Muscle of leg (tissue), 11 donors: ENCODE data around the gene PCGF1. TPM values are rescaled to one million over a fixed set of nuclear protein-coding genes. Genes with fewer than 3 reads are reported as not detected.
"Not testable (repeated sequence)": the region's sequence is repeated elsewhere in the genome, so short reads cannot be mapped to it uniquely, and the experiment has no call there.

Source experiments
- DNase-seq: peaks from one replicate; pipeline ENCODE4 v3.0.0; 2013
- H3K27ac ChIP-seq: one replicate; pipeline ENCODE4 v1.5.1; 2013; ENCODE audit warnings: mild to moderate bottlenecking, low read length, control low read depth
- H3K27me3 ChIP-seq: one replicate; pipeline ENCODE4 v1.6.1; 2013; ENCODE audit warnings: low read length; ENCODE audit not compliant: control insufficient read depth, insufficient read depth
- H3K36me3 ChIP-seq: one replicate; pipeline ENCODE4 v1.6.1; 2013; ENCODE audit warnings: low read length; ENCODE audit not compliant: control insufficient read depth, insufficient read depth
- H3K4me1 ChIP-seq: one replicate; pipeline ENCODE4 v1.6.1; 2013; ENCODE audit warnings: low read length; ENCODE audit not compliant: control insufficient read depth, insufficient read depth
- H3K4me3 ChIP-seq: one replicate; pipeline ENCODE4 v1.5.1; 2013; ENCODE audit warnings: low read length, control low read depth
- H3K9me3 ChIP-seq: replicated peaks from 2 replicates; pipeline ENCODE4 v1.6.1; 2013; ENCODE audit warnings: low read depth, low read length; ENCODE audit not compliant: control insufficient read depth
- WGBS: methylation state at CpG from one replicate; pipeline ENCODE4 v1.1.5; 2013; ENCODE audit warnings: missing lambda C conversion rate; ENCODE audit not compliant: insufficient coverage; 5-methylcytosine and 5-hydroxymethylcytosine counted together
- polyA plus RNA-seq, 8 donors: library from polyadenylated mRNA; unstranded; fragments of 120-200 nt; gene quantifications; one replicate each; pipeline versions ENCODE4 v1.2.1 to v1.2.3, GENCODE V29; 2013; ENCODE audit warnings: inconsistent platforms in 1 of 8, low replicate concordance in 1 of 8; ENCODE audit not compliant: insufficient read length in 8 of 8, insufficient read depth in 1 of 8
- total RNA-seq: library from RNA; stranded (reverse); fragments of 120-200 nt; gene quantifications from one replicate; pipeline ENCODE4 v1.2.4, GENCODE V29; 2013

PCGF1 gene
- total and polyA plus RNA-seq, 9 donors: 11.4 to 16.3 (median 12.5) TPM

DNA sequence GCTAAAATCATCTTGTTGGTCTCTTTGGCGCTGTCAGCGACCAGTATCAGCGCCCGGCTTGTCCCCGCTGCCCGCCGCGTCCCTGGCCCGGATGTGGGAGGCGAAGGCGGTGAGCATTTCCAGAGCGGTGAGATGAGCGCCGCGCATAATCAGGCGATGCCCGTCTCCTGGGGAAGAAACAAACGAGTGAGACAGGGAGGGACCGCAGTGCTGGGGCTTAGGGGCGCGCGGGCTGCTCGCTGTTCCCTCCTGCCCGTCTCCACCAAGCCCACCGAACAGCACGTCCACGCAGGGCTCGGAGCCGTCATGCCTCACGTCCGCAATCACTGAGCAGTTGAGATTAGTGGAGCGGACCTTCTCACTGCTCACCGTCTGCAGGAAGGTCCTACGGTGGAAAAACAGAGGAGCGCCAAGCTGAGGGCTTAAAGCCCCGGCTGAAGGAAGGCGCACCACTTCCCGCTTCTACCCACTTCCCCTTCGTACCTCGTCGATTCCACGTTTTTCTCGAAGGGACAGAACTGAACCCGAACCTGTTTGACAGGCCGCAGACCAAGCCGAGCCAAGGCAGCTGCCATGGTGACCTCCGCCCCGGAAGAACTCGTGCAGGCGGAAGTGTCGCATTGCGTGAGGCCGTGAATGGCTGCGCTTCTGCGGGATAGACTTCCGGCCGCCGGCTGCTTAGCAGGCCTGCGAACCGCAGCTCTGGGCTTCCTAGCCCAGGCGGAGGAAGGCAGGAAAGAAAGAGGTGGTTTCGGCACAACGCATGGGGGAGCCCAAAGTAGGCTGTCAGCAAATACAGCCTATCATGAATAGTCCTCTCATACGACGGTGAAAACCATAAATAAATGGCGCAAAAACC is 35.2 kb downstream of the PCGF1 start, which contains the start of gene MRPL53:
MRPL53 (minus strand) TSS at position 595 of the 859 bp plus-strand sequence; CDS start at position 575, 20 bp downstream.
- 0% methylated on average over 62 of the region's 66 CpGs for WGBS
- H3K4me3 ChIP-seq: peak within 1 kb of the TSS; percentile 51
- no peaks in the 10 kb centered on the region for H3K27me3 ChIP-seq
- peaks cover 29% of the 10 kb centered on the region for H3K36me3 ChIP-seq
- no peaks in the 10 kb centered on the region for H3K9me3 ChIP-seq
- peak within 1 kb of the TSS; percentile 86 for H3K27ac ChIP-seq
- DNase-seq: peak; percentile 98
- peaks cover 11% of the 10 kb centered on the region for H3K4me1 ChIP-seq

DNA sequence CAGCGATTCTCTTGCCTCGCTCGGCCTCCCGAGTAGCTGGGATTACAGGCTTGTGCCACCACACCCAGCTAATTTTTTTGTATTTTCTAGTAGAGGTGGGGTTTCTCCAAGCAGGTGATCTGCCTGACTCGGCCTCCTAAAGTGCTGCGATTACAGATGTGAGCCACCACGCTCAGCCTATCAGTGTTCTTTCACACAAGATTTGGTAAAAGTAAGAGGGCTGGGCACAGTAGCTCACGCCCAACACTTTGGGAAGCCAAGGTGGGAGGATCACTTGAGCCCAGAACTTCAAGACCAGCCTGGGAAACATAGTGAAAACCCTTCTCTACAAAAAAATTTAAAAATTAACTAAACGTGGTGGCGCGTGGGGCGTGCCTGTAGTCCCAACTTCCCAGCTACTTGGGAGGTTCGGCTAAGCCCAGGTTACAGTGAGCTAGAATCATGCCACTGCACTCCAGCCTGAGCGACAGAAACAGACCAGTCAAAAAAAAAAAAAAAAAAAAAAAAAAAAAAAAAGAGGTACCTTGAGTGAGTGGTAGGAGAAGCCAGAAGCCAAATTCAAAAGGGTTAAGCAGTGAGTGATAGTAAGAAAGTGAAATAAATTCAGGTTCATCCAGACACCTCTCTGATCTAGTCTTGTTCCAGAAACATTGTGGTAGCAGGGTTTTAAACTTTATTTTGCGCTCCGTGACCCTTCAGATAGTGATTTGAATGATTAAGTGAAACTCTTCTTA is 36.0 kb downstream of the PCGF1 start:
- Histone ChIP-seq H3K36me3 (peaks cover 22% of the 10 kb centered on the region), H3K27ac (peak overlapping the region; percentile 86), H3K4me3 (peak overlapping the region; percentile 51), H3K4me1 (peaks cover 11% of the 10 kb centered on the region), H3K9me3 (no peaks in the 10 kb centered on the region), H3K27me3 (no peaks in the 10 kb centered on the region)
- no peak for DNase-seq
- WGBS: 45% methylated on average over 4 of the region's 16 CpGs

DNA sequence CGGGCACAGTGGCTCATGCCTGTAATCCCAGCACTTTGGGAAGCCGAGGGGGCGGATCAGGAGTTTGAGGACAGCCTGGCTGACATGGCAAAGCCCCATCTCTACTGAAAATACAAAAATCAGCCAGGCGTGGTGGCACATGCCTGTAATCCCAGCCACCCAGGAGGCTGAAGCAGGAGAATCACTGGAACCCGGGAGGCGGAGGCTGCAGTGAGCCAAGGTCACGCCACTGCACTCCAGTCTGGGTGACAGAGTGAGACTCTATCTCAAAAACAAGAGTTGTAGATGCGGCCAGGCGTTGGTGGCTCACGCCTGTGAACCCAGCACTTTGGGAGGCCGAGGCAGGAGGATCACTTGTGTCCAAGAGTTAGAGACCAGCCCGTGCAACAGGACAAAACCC is 36.8 kb downstream of the PCGF1 start:
- not testable (repeated sequence) for H3K9me3 ChIP-seq, H3K27ac ChIP-seq, H3K4me3 ChIP-seq, H3K27me3 ChIP-seq, DNase-seq
- H3K4me1 ChIP-seq: peaks cover 11% of the 10 kb centered on the region
- H3K36me3 ChIP-seq: peaks cover 17% of the 10 kb centered on the region
- 95% methylated on average over 4 of the region's 12 CpGs for WGBS

DNA sequence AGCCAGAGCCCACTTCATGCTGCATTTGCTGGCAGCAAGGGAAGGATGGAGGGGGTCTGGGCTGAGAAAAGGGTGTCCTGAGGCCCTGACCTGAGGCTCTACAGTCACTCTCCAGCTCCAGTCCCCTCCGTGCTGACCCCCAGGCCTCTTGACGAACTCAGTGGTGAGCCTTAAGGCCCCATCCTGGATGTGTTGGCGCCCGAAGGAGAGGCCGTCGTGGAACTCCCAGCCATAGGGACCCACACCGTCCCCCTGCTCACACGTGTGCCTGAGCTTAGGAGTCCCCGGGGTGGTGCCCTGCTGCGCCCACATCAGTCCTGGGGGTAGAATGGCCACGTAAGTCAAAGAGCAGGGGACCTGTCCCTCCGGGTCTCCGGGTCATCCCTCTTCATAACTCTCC is 43.1 kb downstream of the PCGF1 start:
- under 1% methylated on average over 11 of the region's 13 CpGs for WGBS
- Histone ChIP-seq H3K27ac (peak overlapping the region; percentile 7), H3K27me3 (no peaks in the 10 kb centered on the region), H3K4me3 (peak overlapping the region; percentile 90), H3K36me3 (peaks cover 26% of the 10 kb centered on the region), H3K4me1 (peaks cover 13% of the 10 kb centered on the region), H3K9me3 (no peaks in the 10 kb centered on the region)
- DNase-seq: peak; percentile 19

DNA sequence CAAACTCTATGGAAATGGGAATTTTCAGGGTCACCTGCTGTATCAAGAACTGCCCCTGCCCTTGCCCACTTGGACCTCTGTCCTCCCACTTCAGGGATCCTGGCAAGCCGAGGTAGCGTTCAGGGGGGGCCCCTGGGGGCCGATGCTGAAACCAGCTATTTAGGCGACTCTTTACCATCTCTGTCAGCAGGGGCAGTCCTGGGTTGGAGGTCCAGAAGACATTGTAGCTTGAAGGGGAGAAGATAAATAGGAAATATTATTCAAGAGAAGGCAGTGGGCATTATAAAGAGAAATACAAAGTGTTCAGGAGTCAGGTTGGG is 44.7 kb downstream of the PCGF1 start:
- 80% methylated on average over 1 of the region's 4 CpGs for WGBS
- no peaks in the 10 kb centered on the region for H3K9me3 ChIP-seq

DNA sequence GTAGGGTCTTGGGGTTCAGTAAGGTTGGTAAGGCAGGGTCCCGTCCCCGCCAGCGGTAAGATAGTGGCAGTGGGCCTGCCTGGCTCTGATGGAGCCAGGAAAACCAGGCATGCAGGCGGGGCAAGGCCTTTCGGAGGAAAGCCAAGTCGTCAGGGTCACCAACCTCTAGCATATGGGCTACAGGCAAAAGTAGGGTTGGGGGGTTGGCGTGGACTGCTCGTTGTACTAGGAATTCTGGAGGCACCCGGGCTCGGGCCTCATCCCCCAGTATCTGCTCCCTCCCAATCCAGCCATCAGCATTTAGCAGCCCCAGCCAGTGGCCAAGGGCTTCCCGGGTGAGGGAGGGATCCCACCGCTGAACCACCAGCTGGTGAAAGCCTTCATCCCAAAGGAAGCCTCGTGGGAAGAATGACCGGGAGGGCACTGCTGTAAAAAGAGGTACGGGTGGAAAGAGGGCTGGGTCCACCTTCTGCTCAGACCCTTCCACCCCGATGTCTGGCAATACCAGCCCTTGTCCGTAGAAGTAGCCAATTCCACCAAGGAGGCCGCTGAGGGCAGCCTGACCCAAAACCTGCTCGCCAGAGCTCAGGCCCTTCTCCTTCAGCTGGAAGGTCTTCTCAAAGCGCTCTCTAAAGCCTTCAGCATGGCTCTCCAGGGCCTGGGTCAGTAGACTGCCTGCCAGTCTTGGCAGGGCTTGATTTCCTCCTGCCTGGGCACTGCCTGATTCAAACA is 45.3 kb downstream of the PCGF1 start:
- Histone ChIP-seq H3K36me3 (peaks cover 26% of the 10 kb centered on the region), H3K9me3 (no peaks in the 10 kb centered on the region), H3K4me3 (no peak overlapping the region), H3K4me1 (peaks cover 19% of the 10 kb centered on the region), H3K27ac (no peak overlapping the region), H3K27me3 (no peaks in the 10 kb centered on the region)
- DNase-seq: no peak
- 93% methylated on average over 12 of the region's 20 CpGs for WGBS

More for the DNA sequence above, 44.7 kb downstream of the PCGF1 start:
- Histone ChIP-seq H3K4me1 (peaks cover 19% of the 10 kb centered on the region), H3K27ac (no peak overlapping the region), H3K4me3 (no peak overlapping the region), H3K27me3 (no peaks in the 10 kb centered on the region), H3K36me3 (peaks cover 26% of the 10 kb centered on the region)
- DNase-seq: no peak

DNA sequence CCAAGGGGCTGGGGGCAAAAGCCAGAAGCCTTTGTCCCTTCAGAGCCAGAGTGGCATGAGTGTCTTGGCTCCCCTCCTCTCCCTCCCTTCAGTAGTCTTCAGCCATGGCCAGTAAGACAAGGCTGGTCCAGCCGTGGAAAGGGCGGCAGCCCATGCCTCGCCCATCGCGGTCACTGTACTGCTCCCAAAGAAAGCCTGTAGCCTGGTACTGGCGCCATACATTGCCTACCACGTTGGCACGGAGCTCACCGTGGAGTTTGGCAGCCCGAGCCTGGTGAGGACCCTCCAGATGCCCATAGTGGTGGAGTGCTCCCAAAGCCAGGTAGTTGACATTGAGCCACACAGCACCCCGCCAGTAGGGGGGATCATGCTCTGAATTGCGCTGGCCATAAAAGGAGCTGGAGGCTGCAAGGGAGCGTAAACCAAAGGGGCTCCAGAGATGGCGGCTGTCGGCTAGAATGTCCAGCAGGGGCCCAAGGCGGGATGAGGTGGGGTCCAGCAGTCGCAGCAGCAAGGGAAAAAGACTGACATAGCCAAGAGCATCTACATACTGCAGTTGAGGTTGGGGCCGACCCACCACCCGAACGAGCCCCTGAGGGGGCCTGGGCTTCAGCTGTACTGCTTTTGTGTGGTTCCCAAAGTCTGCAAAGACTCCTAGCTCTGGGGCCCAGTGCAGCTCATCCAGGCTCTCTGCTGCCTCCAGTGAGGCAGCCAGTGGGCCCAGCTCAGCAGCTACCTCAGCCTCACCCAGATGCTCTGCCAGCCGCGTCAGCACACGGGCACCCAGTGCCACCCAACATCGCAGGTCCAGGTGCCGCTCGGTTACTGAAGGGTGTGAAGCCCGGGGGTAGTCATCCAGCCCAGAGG is 46.1 kb downstream of the PCGF1 start:
- H3K4me3 ChIP-seq: no peak overlapping the region
- H3K9me3 ChIP-seq: no peaks in the 10 kb centered on the region
- 88% methylated on average over 23 of the region's 27 CpGs for WGBS
- H3K27me3 ChIP-seq: no peaks in the 10 kb centered on the region
- no peak overlapping the region for H3K27ac ChIP-seq
- peaks cover 25% of the 10 kb centered on the region for H3K4me1 ChIP-seq
- H3K36me3 ChIP-seq: peaks cover 26% of the 10 kb centered on the region
- DNase-seq: no peak

DNA sequence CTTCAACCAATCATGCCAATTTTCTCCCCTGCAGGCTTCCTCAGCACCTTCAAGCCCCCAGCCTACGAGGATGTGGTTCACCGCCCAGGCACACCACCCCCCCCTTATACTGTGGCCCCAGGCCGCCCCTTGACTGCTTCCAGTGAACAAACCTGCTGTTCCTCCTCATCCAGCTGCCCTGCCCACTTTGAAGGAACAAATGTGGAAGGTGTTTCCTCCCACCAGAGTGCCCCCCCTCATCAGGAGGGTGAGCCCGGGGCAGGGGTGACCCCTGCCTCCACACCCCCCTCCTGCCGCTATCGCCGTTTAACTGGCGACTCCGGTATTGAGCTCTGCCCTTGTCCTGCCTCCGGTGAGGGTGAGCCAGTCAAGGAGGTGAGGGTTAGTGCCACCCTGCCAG is 47.3 kb downstream of the PCGF1 start:
- Histone ChIP-seq H3K4me1 (peaks cover 35% of the 10 kb centered on the region), H3K36me3 (peaks cover 26% of the 10 kb centered on the region)
- DNase-seq, H3K27me3 ChIP-seq, H3K9me3 ChIP-seq, H3K4me3 ChIP-seq, H3K27ac ChIP-seq: not testable (repeated sequence)
- 92% methylated on average over 2 of the region's 10 CpGs for WGBS

DNA sequence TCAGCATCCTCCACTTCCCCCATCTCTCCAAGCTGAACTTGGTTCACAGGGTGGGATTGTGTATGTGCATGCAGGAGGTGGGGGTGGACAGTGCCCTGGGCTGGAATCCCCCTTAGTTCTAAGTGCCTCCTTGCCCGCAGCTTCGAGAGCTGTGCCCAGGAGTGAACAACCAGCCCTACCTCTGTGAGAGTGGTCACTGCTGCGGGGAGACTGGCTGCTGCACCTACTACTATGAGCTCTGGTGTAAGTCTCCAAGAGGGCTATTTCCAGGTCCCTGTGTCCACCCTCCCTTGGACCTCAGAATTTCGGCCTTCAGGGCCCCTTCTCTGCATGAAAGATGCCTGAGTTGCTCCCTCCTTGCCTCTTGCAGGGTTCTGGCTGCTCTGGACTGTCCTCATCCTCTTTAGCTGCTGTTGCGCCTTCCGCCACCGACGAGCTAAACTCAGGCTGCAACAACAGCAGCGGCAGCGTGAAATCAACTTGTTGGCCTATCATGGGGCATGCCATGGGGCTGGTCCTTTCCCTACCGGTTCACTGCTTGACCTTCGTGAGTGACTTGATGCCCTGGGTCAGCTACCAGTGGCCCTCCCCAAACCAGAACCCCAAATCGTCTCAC is 47.9 kb downstream of the PCGF1 start:
- not testable (repeated sequence) for H3K27ac ChIP-seq, DNase-seq, H3K4me3 ChIP-seq, H3K27me3 ChIP-seq, H3K9me3 ChIP-seq
- H3K36me3 ChIP-seq: peaks cover 26% of the 10 kb centered on the region
- 73% methylated on average over 13 of the region's 13 CpGs for WGBS
- peaks cover 36% of the 10 kb centered on the region for H3K4me1 ChIP-seq
